Lower lobe of right lung (tissue), 2 donors: ENCODE measurements around the gene SHKBP1. TPM values are rescaled to one million over a fixed set of nuclear protein-coding genes. Genes with fewer than 3 reads are reported as not detected.

Experiments used
- ATAC-seq, 2 donors: fragments of 200-7000 bp; cut with Tn5 transposase; one replicate each; pipeline ENCODE4 v1.9.1; 2020 to 2022; ENCODE audit warnings: mild to moderate bottlenecking in 2 of 2, moderate library complexity in 2 of 2
- DNase-seq: peaks from one replicate; pipeline ENCODE4 v3.0.0-alpha.2; 2020
- H3K27ac ChIP-seq: fragments of 200-600 bp; one replicate; pipeline ENCODE4 v1.8.0; 2022
- H3K27me3 ChIP-seq: fragments of 200-600 bp; one replicate; pipeline ENCODE4 v1.8.0; 2022; ENCODE audit warnings: low read depth
- H3K36me3 ChIP-seq: fragments of 200-600 bp; one replicate; pipeline ENCODE4 v1.8.0; 2022; ENCODE audit warnings: mild to moderate bottlenecking
- H3K4me1 ChIP-seq: fragments of 200-600 bp; one replicate; pipeline ENCODE4 v1.8.0; 2022
- H3K4me3 ChIP-seq: fragments of 200-600 bp; one replicate; pipeline ENCODE4 v1.8.0; 2022; ENCODE audit warnings: mild to moderate bottlenecking
- H3K9me3 ChIP-seq: fragments of 200-600 bp; one replicate; pipeline ENCODE4 v1.8.0; 2022
- CTCF ChIP-seq: fragments of 200-600 bp; IDR thresholded peaks from one replicate; pipeline ENCODE4 v1.8.0; 2022; ENCODE audit warnings: antibody characterized with exemption, mild to moderate bottlenecking
- intact Hi-C: fragments of 100-400 bp; cut with DNase I; formaldehyde crosslinking; loops from one replicate; pipeline ENCODE4 v1.11.0; 2022
- total RNA-seq: library from RNA; stranded (reverse); fragmentation: NEBNext Ultra II Directional; extraction: Animal tissue kit (Norgen Biotek cat#: 25700); gene quantifications from one replicate; pipeline ENCODE4 v1.2.1, GENCODE V29; 2021
- donor health status: DM: no; HTN: yes; CAD: no; lungs with severe emphysema.

SHKBP1 gene
- total RNA-seq, 1 donor from 2014 or later: 91.2 TPM

- Histone ChIP-seq H3K27me3 (peaks cover 64% of the 10 kb centered on the region), H3K4me3 (no peak overlapping the region), H3K9me3 (no peaks in the 10 kb centered on the region), H3K27ac (no peak overlapping the region), H3K36me3 (no peaks in the 10 kb centered on the region), H3K4me1 (no peaks in the 10 kb centered on the region)
- DNase-seq (no peak), ATAC-seq (no peak)
- intact Hi-C loops: no loop called here
- TF ChIP-seq CTCF: no peak
Observed at GRCh38 chr19:40552848-40553247, 23.8 kb upstream of the SHKBP1 start.

GRCh38 chr19:40553885-40554857, 22.5 kb upstream of the SHKBP1 start:
- no peaks in the 10 kb centered on the region for H3K36me3 ChIP-seq
- peaks cover 54% of the 10 kb centered on the region for H3K27me3 ChIP-seq
- TF ChIP-seq CTCF: no peak
- no peaks in the 10 kb centered on the region for H3K9me3 ChIP-seq
- ATAC-seq (peak; percentile 18 to 37), DNase-seq (no peak)
- no peaks in the 10 kb centered on the region for H3K4me1 ChIP-seq
- H3K27ac ChIP-seq: no peak overlapping the region
- intact Hi-C loops: no loop called here
- no peak overlapping the region for H3K4me3 ChIP-seq

- no peaks in the 10 kb centered on the region for H3K36me3 ChIP-seq
- no peak overlapping the region for H3K4me3 ChIP-seq
- H3K27ac ChIP-seq: no peak overlapping the region
- H3K9me3 ChIP-seq: no peaks in the 10 kb centered on the region
- intact Hi-C loops: no loop called here
- H3K27me3 ChIP-seq: peaks cover 40% of the 10 kb centered on the region
- H3K4me1 ChIP-seq: no peaks in the 10 kb centered on the region
- no peak for DNase-seq
- no peak for ATAC-seq
- TF ChIP-seq CTCF: no peak
Observed at GRCh38 chr19:40555978-40556689, 20.5 kb upstream of the SHKBP1 start.

GRCh38 chr19:40556953-40557530, 19.6 kb upstream of the SHKBP1 start:
- no peak for ATAC-seq
- Histone ChIP-seq H3K27ac (no peak overlapping the region), H3K9me3 (no peaks in the 10 kb centered on the region), H3K4me3 (no peak overlapping the region), H3K4me1 (no peaks in the 10 kb centered on the region), H3K36me3 (no peaks in the 10 kb centered on the region), H3K27me3 (peaks cover 39% of the 10 kb centered on the region)
- DNase-seq: no peak
- intact Hi-C loops: no loop called here
- TF ChIP-seq CTCF: no peak

- Histone ChIP-seq H3K27ac (no peak overlapping the region), H3K4me3 (no peak overlapping the region), H3K4me1 (no peaks in the 10 kb centered on the region), H3K36me3 (no peaks in the 10 kb centered on the region), H3K27me3 (peaks cover 29% of the 10 kb centered on the region), H3K9me3 (no peaks in the 10 kb centered on the region)
- intact Hi-C loops: no loop called here
- no peak for DNase-seq
- ATAC-seq: no peak
- no peak for TF ChIP-seq CTCF
Observed at GRCh38 chr19:40559394-40559793, 17.3 kb upstream of the SHKBP1 start.
